ENCODE data around the gene MCTS1.

The MCTS1 gene

DNA sequence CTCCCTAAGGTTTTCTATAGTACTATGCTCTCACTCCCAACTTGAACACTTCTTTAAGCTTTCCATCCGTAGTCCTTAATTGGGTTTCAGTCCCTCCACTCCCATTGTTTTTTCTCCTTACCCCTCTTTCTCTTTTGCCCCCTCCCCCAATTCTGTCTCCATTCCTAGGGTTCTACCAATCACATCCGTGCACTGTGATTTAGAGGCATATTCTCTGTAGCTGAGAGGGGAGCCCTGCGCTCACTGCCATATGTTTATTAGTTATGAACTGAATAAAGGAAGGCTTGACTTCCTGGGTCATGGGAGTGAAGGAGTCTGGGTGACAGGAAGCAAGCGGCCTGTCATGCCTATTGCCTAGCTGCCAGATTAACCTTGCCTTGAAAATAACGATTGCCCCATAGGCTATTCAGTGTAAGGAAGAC, 471 bp downstream of the MCTS1 start:
- TF ChIP-seq CTCF (IDR thresholded peaks at IDR 0.05), result no peak

- TF ChIP-seq CTCF (IDR thresholded peaks at IDR 0.05), result no peak
Measured at GRCh38 chrX:120612086-120612485, 8.2 kb downstream of the MCTS1 start.

DNA sequence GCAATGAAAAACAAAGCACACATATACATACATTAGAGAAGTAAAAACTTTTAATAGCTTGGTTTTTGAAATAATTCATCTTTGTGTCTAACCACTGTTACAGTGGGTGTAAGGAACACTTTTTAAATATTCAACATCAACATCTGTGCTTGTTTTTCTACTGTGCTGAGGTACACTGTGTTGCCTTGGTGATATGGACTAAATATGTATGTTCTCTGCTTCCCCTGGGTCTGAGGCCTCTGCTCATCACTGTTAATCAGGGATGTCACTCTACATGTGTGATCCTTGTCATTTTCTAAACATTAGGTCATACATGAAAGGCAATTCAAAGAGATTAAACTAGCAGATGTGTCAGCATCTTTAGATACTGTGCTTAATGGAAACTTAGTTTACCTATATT, 10.9 kb downstream of the MCTS1 start:
- no peak for TF ChIP-seq CTCF (IDR thresholded peaks at IDR 0.05)

GRCh38 chrX:120617996-120618630, 14.2 kb downstream of the MCTS1 start:
- TF ChIP-seq CTCF (IDR thresholded peaks at IDR 0.05), result no peak

- TF ChIP-seq CTCF (IDR thresholded peaks at IDR 0.05), result no peak
Measured at GRCh38 chrX:120625371-120625770, 21.5 kb downstream of the MCTS1 start.

DNA sequence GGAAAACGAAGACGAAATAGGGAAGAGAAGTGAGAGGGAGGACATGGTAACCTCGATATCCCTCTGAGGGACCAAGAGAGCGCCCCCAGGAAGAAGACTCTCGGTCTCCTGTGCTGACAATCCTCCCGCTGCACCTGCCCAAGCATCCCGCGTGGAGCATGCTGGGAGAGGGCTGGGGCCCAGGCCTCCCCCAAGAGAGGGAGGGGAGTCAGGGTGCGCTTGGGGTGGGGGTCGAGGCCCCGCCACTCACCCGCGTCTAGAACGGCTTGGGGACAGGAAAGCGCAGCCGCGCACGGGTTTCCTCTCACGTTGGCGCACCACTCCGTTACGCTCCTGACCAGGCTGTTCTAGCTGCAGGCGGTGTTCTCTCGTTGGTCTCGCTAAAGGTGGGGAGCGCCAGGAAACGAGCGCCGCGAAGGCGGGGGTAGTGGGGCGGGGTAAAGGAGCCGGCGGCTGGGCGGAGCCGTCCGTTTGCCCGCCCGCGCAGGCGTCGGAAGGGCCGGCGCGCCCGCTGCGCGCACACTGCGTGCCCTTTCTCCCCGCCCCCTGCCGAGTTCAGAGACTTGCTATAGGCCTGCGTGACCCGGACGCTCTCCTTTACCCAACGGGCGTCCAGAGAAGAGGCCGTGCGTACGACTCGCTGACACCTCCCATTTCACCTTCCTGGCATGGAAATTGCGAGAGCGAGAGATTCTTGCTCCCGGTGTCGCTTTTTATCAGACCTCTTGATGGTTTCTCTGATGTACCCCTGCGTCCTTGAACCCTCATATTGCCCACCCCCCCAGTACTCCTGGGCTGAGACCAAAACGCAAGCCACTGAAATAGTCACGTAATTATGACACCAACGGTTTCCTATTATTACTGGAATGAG, 26.0 kb downstream of the MCTS1 start, which contains the start of gene C1GALT1C1:
C1GALT1C1 (minus strand) TSS at position 388 of the 871 bp plus-strand sequence. CDS start 2,888 bp downstream, outside the sequence.
- TF ChIP-seq CTCF (IDR thresholded peaks at IDR 0.05), result no peak; the same call in 1 of the 2 replicates

- no peak for TF ChIP-seq CTCF (IDR thresholded peaks at IDR 0.05)
Measured at GRCh38 chrX:120638619-120639018, 34.7 kb downstream of the MCTS1 start.
